ENCODE data around the gene PPP4R3A. TPM values are rescaled to one million over a fixed set of nuclear protein-coding genes. Genes with fewer than 3 reads are reported as not detected.
A peak's percentile ranks its signal among the peaks of the same experiment; 100 is the strongest.

PPP4R3A gene
- total and polyA plus RNA-seq, 10 of the 15 experiments (the other 5 are each of a cell fraction or from before 2014, with no cell fraction given) = 19.4 to 97.8 (median 62.9) TPM

GRCh38 chr14:91410771-91411536, 99.2 kb downstream of the PPP4R3A start:
- Histone ChIP-seq H3K9ac (ENCODE audit: control insufficient read depth, insufficient read depth, low read length) (peak overlapping the region; percentile 54), H3K4me3 (peak overlapping the region; percentile 62), H3K27me3 (replicated peaks in 1 of 2; ENCODE audit: control insufficient read depth in 2 of 2, insufficient read depth in 2 of 2, low read length in 1 of 2) (no peaks in the 10 kb centered on the region), H3K79me2 (ENCODE audit: control insufficient read depth, insufficient read depth, low read length) (peaks cover 98% of the 10 kb centered on the region), H3K27ac (ENCODE audit: control insufficient read depth, insufficient read depth) (peak overlapping the region; percentile 80), H4K20me1 (ENCODE audit: control insufficient read depth, insufficient read depth) (peaks cover 14% of the 10 kb centered on the region), H2AFZ (ENCODE audit: control insufficient read depth, low read depth, low read length) (no peak overlapping the region), H3K4me2 (ENCODE audit: control insufficient read depth, insufficient read depth) (peak overlapping the region; percentile 81), H3K36me3 (ENCODE audit: control insufficient read depth in 2 of 2, insufficient read depth in 2 of 2, low read length in 1 of 2) (peaks cover 27 to 48% of the 10 kb centered on the region in 2 experiments), H3K9me3 (replicated peaks; ENCODE audit: control insufficient read depth, insufficient read depth, low read length) (no peaks in the 10 kb centered on the region), H3K4me1 (ENCODE audit: control insufficient read depth, insufficient read depth, low read length) (peaks cover 46% of the 10 kb centered on the region)
- in situ Hi-C loops (cut with MboI) (no loop called here), intact Hi-C loops (cut with micrococcal nuclease; ENCODE audit: unreplicated experiment) (loop anchor here (2.0 kb wide), 1 partner anchor 14 kb away; no protein-coding TSS in a partner anchor)
- BruUV-seq (replicated peaks) = no TSS peak
- ChIA-PET SMC1A (ENCODE audit: uncharacterized antibody, unreplicated experiment) (interaction anchor here (0.7 to 15.4 kb wide), 9 partner anchors 10 to 89 kb away, joined by 3 to 210 read pairs (median 4); no protein-coding TSS in a partner anchor), CTCF (interaction anchor here (0.8 to 19.0 kb wide), 11 partner anchors 10 to 88 kb away, joined by 3 to 242 read pairs (median 4); no protein-coding TSS in a partner anchor), POLR2A (interaction anchor here (0.7 to 9.2 kb wide), 10 partner anchors 9 to 58 kb away, joined by 3 to 140 read pairs (median 4); no protein-coding TSS in a partner anchor), RAD21 (ENCODE audit: unreplicated experiment) (interaction anchor here (0.7 to 10.0 kb wide), 7 partner anchors 11 to 87 kb away, joined by 3 to 236 read pairs (median 24); no protein-coding TSS in a partner anchor)
- ATAC-seq (peak; percentile 44), DNase-seq (ENCODE audit: low read depth, low spot score) (no peak), FAIRE-seq (peak; percentile 27)
- WGBS (ENCODE audit: insufficient coverage, insufficient replicate concordance, low lambda C conversion rate, missing lambda C conversion rate) = 0% methylated on average over 12 of the region's 12 CpGs
- TF ChIP-seq CREB1 (IDR thresholded peaks at IDR 0.05; ENCODE audit: low read depth) (no peak), BHLHE40 (IDR thresholded peaks at IDR 0.05; ENCODE audit: borderline replicate concordance in 1 of 2, low read depth in 2 of 2, low read length in 1 of 2) (peak; percentile 78 to 84), ZBED1 (IDR thresholded peaks at IDR 0.05; ENCODE audit: borderline replicate concordance) (peak; percentile 70; the same call in 1 of the 2 replicates), POU2F2 (IDR thresholded peaks at IDR 0.05; ENCODE audit: borderline replicate concordance, low read depth, low read length) (no peak), SPI1 (IDR thresholded peaks at IDR 0.05; ENCODE audit: borderline replicate concordance, insufficient read depth, low read depth, low read length) (peak; percentile 84), NFYA (IDR thresholded peaks at IDR 0.05; ENCODE audit: borderline replicate concordance, low read depth, low read length) (no peak), MXI1 (IDR thresholded peaks at IDR 0.05; ENCODE audit: low read depth, low read length) (0 out of 2 replicates have a peak, but pooled peaks have one; percentile 14), KAT2A (conservative IDR thresholded peaks at IDR 0.05; ENCODE audit: control insufficient read depth, low read depth, low read length) (no peak), RBBP5 (conservative IDR thresholded peaks at IDR 0.05) (no peak), EP300 (IDR thresholded peaks at IDR 0.05; ENCODE audit: borderline replicate concordance in 1 of 2, control insufficient read depth in 1 of 2, low read depth in 2 of 2, low read length in 2 of 2) (no peak), CHD1 (IDR thresholded peaks at IDR 0.05; ENCODE audit: low read depth, low read length) (no peak), IKZF2 (IDR thresholded peaks at IDR 0.05) (peak in 1 of 2 experiments; percentile 12; a peak in 1 of 4 replicates), TCF12 (IDR thresholded peaks at IDR 0.05; ENCODE audit: low read depth, low read length) (no peak), RUNX3 (IDR thresholded peaks at IDR 0.05; ENCODE audit: low read length) (peak; percentile 42; the same call in 1 of the 2 replicates), JUNB (IDR thresholded peaks at IDR 0.05) (no peak), SIX5 (IDR thresholded peaks at IDR 0.05; ENCODE audit: low read depth, low read length, severe bottlenecking) (no peak), ZNF217 (IDR thresholded peaks at IDR 0.05) (peak; percentile 52; the same call in 1 of the 2 replicates), FOXK2 (IDR thresholded peaks at IDR 0.05) (no peak), IRF5 (IDR thresholded peaks at IDR 0.05; ENCODE audit: borderline replicate concordance) (no peak), SMC3 (IDR thresholded peaks at IDR 0.05; ENCODE audit: borderline replicate concordance, low read length) (no peak), ZSCAN29 (IDR thresholded peaks at IDR 0.05) (no peak)

Data from GM12878 (cell line).